GM19025 (cell line): Measurements from ENCODE around the gene HOXD1.

ENCODE experiments used
- ATAC-seq: cut with Tn5 transposase; IDR thresholded peaks from one replicate; pipeline ENCODE4 v1.9.1; 2021; ENCODE audit warnings: mild to moderate bottlenecking, low read depth, moderate library complexity; ENCODE audit not compliant: unreplicated experiment

HOXD1 gene

DNA sequence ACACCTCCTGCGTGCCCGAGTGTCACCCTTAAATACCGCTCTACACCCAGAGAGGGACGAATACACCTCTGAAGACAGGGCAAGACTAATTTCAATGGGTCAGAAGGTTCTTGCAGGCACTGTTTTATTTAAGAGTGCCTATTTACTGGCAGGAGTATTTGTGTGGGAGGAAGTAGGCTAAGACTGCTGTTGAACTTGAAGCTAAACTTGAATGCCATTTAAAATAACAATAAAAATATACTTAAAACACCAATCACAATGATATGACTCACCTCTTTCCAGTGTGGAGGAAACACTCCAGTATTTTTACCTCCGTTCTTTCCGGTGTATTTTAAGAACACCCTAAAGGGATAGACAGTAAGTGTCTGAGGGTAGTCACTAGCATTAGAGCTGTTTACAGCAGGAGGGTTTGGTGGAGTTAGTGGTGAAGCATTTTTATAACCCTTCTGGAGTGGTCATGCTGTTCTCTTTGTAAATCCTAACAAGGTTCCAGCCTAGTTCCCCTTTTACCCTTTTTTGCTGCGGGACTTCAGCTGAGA lies 9.6 kb upstream of the HOXD1 start:
- ATAC-seq: no peak

DNA sequence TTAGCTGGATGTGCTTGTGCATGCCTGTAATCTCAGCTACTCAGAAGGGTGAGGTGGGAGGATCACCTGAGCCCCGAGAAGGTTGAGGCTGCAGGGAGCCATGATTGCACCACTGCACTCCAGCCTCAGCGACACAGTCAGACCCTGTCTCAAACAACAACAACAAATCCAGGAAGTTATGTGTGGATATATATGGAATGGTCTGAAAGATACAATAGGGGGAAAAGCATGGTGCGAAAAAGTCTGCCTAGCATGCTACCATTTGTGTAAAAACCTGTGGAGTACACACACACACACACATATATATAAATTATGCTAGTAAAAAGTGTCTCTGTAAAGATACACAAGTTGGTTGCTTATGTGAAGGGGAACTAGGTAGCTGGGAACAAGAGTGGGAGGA lies 6.9 kb upstream of the HOXD1 start:
- ATAC-seq: no peak

DNA sequence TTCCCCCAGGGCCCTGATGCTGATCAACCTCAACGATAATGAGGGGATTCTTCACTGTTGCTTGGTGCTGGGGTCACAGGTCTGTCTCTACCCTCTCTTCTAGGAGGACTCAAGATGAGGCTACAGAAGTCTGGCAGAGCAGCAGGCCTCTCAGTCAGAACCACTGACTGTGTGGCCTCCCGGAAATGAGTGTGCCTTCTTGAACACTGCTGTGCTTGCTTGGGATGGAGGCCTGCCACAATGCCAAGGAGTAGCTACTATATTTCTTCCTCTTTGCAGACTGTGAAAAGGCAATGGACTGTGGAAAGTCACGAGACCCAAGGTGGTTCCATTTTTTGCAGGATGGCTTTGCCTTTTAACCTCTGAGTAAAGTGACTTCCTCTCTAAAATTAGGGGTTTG lies 5.8 kb upstream of the HOXD1 start:
- no peak for ATAC-seq

DNA sequence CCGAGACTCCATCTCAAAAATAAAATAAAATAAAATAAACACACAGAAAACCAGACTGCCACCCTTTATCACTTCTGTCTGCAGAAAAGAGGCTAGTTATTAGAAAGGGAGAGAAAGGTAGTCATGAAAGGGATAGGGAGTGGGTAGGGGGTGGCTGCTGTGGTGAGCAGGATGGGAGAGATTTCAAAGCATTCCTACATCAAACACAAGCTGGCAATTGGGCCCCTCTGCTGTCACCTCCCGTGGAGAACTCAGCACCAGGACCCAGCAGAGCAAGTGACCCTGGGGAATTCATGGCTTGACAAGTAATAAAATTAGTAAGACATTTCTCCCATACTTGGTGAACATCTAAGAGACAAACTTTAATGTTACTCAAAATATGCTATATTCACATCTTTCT lies 3.7 kb upstream of the HOXD1 start:
- ATAC-seq: no peak

DNA sequence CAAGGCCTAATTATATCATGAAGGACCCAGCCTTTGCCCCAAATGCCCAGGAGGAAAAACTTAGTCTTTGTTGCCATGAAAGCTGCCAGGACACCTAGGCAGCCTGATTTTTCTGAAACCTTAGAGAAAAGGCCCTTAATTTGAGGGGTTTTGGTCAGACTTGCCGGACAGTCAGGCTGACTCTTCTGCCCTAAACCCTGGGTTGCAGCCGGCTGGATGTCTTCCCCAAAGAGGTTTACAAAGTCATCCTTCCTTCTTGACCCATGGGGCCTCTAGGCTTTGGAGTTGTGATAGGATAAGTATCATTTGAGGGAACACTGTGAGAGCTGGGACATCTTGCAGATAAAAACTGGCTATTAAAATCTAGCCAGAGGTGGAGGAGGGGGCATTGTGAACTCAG lies 2.4 kb upstream of the HOXD1 start:
- ATAC-seq: no peak

DNA sequence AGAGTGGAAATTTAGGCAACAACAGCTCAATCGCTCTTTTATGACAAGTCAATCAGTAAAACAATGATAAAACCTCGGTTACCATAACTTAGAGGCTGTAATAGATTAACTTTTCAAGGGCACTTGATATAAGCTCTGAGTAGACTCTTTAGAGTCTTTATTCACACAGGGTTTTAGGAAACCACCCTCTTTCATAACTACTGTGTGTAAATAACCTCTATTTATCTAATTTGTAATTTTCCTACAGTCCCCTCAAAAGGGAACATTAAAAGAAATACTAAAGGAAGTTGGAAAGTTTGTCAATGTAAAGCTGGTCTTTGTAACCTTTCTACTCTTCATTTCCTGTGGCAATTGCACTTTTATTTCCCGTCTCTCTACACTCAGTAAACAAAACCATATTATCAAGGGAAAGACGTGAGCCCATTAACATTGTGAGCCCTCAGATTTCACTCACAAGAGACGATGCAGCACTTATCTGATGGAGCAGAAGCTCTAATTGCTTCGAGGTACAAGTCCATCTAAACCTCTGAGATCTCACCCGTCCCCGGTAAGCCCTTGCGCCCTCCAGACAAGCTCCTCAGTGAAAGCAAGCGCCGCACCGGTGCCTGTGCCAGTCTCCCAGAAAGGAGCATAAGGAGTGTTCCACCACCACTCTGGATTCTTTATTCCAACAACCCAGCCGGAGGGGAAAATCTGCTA lies 1.1 kb upstream of the HOXD1 start:
- ATAC-seq: no peak

DNA sequence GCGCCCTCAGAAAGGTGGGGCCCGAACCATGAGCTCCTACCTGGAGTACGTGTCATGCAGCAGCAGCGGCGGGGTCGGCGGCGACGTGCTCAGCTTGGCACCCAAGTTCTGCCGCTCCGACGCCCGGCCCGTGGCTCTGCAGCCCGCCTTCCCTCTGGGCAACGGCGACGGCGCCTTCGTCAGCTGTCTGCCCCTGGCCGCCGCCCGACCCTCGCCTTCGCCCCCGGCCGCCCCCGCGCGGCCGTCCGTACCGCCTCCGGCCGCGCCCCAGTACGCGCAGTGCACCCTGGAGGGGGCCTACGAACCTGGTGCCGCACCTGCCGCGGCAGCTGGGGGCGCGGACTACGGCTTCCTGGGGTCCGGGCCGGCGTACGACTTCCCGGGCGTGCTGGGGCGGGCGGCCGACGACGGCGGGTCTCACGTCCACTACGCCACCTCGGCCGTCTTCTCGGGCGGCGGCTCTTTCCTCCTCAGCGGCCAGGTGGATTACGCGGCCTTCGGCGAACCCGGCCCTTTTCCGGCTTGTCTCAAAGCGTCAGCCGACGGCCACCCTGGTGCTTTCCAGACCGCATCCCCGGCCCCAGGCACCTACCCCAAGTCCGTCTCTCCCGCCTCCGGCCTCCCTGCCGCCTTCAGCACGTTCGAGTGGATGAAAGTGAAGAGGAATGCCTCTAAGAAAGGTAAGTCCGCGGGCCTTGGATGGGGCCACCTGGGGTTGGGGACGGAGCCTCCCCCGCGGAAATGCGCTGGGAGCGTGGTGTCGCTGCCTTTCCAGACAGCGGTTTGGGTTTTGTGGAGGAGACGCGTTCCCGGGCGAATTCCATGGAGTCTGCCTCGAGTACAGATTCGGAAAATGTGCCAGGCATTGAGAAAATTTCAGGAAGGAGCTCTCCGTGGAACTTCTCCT lies 559 bp downstream of the HOXD1 start:
- ATAC-seq: no peak

DNA sequence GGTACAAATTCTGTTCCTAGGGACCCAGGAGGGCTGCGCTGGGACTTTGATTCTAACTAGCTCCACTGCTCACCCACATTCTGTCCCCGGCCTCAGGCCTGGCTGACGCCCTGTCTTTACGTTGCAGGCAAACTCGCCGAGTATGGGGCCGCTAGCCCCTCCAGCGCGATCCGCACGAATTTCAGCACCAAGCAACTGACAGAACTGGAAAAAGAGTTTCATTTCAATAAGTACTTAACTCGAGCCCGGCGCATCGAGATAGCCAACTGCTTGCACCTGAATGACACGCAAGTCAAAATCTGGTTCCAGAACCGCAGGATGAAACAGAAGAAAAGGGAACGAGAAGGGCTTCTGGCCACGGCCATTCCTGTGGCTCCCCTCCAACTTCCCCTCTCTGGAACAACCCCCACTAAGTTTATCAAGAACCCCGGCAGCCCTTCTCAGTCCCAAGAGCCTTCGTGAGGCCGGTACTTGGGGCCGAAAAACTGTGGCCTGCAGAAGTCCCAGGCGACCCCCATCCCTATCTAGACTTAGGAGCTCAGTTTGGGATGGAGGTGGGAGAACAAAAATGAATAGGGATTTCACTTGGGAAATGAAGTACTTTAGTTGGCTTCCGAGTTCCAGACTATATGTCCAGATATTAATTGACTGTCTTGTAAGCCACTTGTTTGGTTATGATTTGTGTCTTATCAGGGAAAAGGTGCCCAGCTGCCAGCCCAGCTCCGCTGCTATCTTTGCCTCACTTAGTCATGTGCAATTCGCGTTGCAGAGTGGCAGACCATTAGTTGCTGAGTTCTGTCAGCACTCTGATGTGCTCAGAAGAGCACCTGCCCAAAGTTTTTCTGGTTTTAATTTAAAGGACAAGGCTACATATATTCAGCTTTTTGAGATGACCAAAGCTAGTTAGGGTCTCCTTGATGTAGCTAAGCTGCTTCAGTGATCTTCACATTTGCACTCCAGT lies 1.5 kb downstream of the HOXD1 start:
- no peak for ATAC-seq

DNA sequence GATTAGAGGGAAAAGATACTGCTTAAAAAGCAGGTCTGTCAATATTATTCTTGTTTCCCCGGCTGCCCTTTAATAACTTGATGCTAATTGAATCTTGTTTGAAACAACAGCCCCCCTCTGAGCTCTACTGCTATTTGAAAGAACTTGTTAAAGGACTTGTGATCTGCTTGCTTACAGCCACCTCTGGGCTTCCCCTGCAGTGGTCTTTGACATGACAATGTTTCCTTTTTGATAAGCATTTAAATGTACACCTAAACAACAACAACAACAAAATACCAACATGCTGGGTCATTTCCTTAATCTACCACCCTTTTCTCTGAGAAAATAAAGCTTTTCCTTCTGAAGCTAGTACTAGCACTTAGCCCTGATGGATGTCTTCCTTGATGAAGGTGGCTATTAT lies 3.9 kb downstream of the HOXD1 start:
- no peak for ATAC-seq

DNA sequence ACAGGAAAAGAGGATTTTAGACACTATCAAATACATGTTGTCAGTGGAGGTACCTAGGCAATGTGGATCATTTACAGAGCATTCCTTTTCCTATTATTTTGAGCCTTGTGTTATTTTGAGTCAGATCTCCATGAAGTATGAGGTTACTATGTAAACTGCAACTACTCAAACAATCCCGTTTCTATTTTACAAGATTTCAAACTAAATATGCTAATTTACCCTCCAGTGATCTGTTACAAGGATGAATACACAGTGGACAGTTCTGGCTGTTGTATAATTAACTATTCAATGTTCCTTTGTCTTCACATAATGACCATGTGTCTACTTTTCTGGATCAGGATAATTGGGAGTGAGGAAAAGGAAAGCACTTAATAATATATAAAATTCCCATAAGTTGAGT lies 4.6 kb downstream of the HOXD1 start:
- no peak for ATAC-seq

DNA sequence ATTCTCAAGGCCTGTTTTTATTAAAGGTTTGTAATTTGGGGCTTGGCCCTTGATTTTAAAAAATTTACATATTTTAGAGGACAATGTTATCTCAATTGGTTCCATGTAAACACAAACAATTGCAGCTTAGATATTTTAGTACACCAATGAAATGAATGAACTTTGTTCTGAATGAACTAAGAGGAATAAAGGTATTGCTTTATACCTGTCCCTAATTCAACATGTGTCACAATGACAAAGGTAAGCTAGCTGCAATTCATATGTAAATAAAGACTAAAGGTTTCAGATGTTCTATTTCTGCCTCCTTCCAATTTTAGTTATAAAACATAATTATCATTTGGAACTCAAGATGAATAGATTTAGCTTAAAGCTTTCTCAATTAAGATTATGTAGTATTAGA lies 11.4 kb downstream of the HOXD1 start:
- no peak for ATAC-seq

DNA sequence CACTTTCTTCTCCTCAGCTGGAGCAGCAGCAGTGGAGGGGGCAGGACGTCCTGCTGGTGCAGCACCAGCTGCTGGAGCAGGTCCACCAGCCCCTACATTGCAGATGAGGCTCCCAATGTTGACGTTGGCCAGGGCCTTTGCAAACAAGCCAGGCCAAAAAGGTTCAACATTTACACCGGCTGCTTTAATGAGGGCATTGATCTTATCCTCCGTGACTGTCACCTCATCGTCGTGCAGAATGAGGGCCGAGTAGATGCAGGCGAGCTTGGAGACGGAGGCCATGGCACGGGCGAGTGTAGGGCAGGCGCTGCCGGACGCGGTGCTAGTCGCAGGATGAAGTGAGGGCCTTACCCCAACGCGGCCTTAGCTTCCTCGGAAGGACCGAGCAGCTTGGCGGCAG lies 12.5 kb downstream of the HOXD1 start:
- ATAC-seq: no peak

DNA sequence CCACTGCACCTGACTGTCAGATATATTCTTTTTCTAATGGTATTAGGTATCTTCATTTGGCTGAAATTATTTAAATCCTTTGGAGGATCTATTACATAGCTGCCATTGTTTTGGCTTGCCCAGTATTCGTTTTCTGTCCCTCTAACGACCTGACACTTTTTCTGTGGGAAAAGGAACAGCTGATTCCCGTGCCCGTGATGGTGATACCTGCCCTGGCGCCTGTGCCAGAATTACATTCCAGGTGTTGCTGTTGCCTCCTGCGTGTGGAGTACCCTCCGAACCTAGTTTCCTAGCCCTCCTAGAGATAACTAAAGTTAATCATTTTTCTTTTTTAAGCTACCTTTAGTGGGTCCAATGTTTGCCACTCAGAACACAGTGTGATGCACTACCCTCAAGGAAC lies 14.0 kb downstream of the HOXD1 start:
- no peak for ATAC-seq

DNA sequence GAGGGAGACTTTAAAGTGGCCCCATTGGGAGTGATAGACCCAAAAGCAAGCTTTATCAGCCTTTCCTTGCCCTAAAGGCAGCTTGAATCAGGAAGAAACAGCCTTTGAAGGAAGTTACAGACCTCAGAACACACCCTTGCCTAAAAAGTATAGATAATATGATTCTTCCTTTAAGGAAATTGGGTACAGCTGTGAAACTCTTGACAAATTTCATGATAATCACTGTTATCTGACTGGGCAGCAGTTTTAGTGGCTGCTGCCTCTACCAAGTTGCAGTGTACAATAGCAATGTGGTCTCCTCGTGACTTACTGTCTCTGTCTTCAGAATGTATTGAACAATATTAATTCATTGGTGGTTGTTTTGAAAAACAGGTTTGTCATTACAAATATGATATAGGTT lies 16.7 kb downstream of the HOXD1 start:
- ATAC-seq: no peak

DNA sequence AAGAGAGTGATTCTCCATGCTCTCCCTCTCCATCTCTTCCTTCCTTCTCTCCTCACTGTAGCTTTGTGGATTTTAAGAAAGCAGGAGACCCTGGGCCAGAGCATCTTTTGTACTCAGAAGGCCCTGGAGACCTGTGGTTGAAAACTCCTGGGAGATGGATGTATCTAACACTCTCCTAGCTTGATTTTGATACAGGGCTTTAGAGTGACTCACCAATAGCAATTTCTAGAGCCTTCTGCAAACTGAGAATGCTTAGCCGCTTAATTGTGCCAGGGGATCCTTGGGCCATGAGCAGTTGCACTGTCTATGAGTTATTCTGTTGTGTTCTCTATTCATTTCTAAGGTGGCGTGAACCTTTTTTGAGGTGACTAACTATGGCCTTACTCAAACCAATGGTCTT lies 17.7 kb downstream of the HOXD1 start:
- no peak for ATAC-seq

DNA sequence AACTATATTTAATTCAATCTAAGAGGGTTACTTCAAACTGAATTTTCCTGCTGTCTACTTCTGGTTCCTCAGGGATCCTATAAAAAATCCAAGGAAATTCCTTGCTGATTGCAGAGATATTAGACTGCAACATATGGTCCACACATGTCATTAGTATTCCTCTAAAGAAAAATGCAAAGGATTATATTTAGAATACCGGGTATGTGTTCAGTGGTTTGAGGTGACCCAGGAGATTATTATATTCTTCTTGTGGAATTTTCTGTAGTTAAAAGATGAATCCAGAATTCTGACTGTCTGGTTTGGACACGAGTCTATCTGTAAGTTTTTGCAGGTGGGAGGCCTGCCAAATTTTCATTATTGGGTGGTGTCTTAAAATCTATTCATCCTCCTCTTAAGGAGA lies 18.2 kb downstream of the HOXD1 start:
- ATAC-seq: no peak

DNA sequence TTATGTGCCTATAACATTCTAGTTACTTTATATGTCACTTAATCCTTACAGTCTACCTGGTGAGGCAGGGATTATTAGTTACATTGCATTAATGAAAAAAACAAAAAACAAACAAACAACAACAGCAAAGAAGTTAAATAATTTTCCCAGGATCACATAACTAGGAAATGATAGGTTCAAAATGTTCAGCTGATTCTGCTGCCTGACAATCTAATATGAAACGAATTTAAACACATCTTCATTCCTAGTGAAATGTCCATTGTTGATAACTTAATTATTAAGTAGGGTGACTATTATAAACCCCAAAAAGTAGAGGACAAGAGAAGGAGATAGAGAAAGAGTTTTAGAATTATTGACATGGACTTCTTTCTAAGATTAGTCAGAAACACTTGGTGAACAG lies 22.6 kb downstream of the HOXD1 start:
- no peak for ATAC-seq

DNA sequence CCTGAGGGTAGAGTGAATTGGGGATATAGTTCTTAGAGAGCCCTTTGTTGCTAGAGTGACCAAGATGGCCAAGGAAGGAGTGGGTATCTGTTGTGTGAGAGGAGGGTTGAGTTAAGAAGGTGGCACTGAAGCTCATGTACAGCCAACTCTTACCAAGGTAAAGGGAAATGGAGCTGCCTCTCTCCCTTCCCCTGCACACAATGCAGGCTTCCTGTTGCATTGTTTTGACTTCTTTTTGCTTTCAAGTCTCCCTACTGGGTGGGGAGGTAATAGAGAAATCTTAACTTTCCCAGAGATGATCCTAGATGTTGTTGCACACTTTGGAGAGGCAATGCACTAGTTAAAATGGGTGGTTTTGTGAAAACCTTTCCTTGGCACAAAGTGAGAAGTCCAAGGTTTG lies 23.8 kb downstream of the HOXD1 start:
- ATAC-seq: no peak

DNA sequence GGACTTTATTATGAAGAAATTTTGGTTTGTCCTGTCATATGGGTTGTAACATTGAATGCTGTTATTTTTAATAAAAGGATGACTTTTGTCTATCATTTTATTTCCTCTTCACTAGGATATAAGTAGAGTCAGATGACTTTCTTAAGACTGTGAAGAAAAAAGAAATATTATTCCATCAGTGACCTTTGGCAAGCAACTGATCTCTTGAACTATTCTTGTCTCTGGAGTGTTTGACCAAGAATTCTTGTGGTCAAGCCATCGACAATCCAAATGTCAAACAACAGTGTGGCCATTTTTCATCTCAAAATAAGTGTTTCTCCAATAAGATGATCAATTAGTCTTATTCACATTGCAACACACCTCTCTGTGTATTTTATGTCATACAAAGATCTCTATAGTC lies 24.9 kb downstream of the HOXD1 start:
- no peak for ATAC-seq

DNA sequence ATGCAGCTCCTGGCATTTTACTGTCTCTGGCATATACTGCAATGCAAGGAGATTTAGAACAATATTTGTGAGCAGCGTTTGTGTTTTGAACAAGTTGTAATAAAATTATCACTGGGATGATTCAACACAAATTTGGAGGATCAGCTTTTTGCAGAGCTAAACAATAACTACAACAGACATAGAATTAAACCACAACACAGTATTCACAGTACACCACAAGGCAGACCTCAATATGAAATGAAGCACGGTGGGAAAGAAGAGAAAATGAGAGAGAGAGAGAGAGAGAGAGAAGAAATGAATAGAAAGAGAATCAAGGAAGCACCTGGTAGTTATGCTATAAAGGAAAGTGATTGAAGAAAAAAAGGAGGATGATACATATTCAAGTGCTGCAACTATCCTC lies 39.4 kb downstream of the HOXD1 start:
- ATAC-seq: no peak

DNA sequence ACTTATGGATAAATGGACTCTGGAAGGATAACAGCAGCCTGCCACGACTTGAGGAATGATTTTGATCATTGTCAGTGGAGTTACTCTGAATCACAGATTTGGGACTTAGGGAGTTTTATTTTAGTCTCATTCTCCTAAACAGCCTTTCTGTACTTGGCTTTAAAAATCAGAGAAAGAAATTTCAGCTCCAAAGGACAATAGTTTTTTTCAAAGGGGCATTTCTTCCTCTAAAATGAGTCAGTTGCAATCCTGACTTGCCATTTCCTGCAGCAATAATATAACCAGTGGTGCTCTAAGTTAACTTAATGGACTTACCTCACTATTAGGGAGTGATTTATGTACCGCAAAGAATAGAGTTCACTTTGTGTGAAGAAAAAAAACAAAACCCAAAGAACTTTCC lies 45.7 kb downstream of the HOXD1 start:
- ATAC-seq: no peak
